Dermis microvascular lymphatic vessel endothelial cell (primary cell): Measurements from ENCODE around the gene IL16. TPM values are rescaled to one million over a fixed set of nuclear protein-coding genes. Genes with fewer than 3 reads are reported as not detected.

Experiments used
- total RNA-seq: library from RNA; depleted of rRNA; stranded (reverse); fragments of >200 nt; gene quantifications from 2 replicates; pipeline ENCODE4 v1.2.1, GENCODE V29; 2014

The IL16 gene
- total RNA-seq, 1 donor from 2014 or later: 2.4 TPM

Other genes starting within 250 kb of the IL16 start
- gene MESD, start 207.1 kb upstream of the IL16 start, total RNA-seq: 12.9 and 13.4 TPM in 2 replicates
- 8.0 and 12.0 TPM in 2 replicates for gene TLNRD1, start 196.0 kb upstream of the IL16 start, total RNA-seq
- 0.38 and 0.90 TPM in 2 replicates for gene CFAP161, start 62.6 kb upstream of the IL16 start, total RNA-seq
- 0.77 and 1.9 TPM in 2 replicates for gene STARD5, start 127.3 kb downstream of the IL16 start, total RNA-seq
- gene TMC3, start 177.3 kb downstream of the IL16 start, total RNA-seq: not detected in 2 replicates